Esophagus mucosa (tissue), 1 donor: ENCODE results near the gene ERG. TPM values are rescaled to one million over a fixed set of nuclear protein-coding genes. Genes with fewer than 3 reads are reported as not detected.

ENCODE experiments used
- ATAC-seq: fragments of 200-7000 bp; cut with Tn5 transposase; one replicate; pipeline ENCODE4 v1.9.1; 2020
- total RNA-seq: library from RNA; stranded (reverse); gene quantifications from one replicate; pipeline ENCODE4 v1.2.4, GENCODE V29; 2023
- donor health status: DM: yes; HTN: yes; CAD: no.

Gene ERG
- total RNA-seq, 1 donor from 2014 or later, result 5.1 TPM

GRCh38 chr21:38355992-38356781 lies 142.1 kb downstream of the ERG start:
- ATAC-seq, result peak; percentile 80

- no peak for ATAC-seq
Observed at GRCh38 chr21:38355353-38355752, 142.9 kb downstream of the ERG start.

- no peak for ATAC-seq
Observed at GRCh38 chr21:38354746-38355145, 143.5 kb downstream of the ERG start.

- ATAC-seq, result no peak
Observed at GRCh38 chr21:38354231-38354630, 144.0 kb downstream of the ERG start.

GRCh38 chr21:38352536-38353219 lies 145.6 kb downstream of the ERG start:
- peak; percentile 48 for ATAC-seq

- peak; percentile 65 for ATAC-seq
Observed at GRCh38 chr21:38351961-38352521, 146.2 kb downstream of the ERG start.

- ATAC-seq, result no peak
Observed at GRCh38 chr21:38351176-38351959, 146.9 kb downstream of the ERG start.

- no peak for ATAC-seq
Observed at GRCh38 chr21:38350684-38351083, 147.6 kb downstream of the ERG start.

GRCh38 chr21:38349977-38350376 lies 148.3 kb downstream of the ERG start:
- ATAC-seq, result no peak

GRCh38 chr21:38349111-38349746 lies 149.0 kb downstream of the ERG start:
- ATAC-seq, result no peak

GRCh38 chr21:38346286-38346685 lies 152.0 kb downstream of the ERG start:
- peak; percentile 25 for ATAC-seq

- ATAC-seq, result peak; percentile 88
Observed at GRCh38 chr21:38343691-38344090, 154.6 kb downstream of the ERG start.

- ATAC-seq, result no peak
Observed at GRCh38 chr21:38342739-38343138, 155.5 kb downstream of the ERG start.

GRCh38 chr21:38341546-38342012 lies 156.7 kb downstream of the ERG start:
- ATAC-seq, result no peak

- ATAC-seq, result no peak
Observed at GRCh38 chr21:38340131-38340530, 158.1 kb downstream of the ERG start.

GRCh38 chr21:38337793-38338192 lies 160.5 kb downstream of the ERG start:
- peak; percentile 80 for ATAC-seq

- no peak for ATAC-seq
Observed at GRCh38 chr21:38334866-38335265, 163.4 kb downstream of the ERG start.

GRCh38 chr21:38333301-38334272 lies 164.7 kb downstream of the ERG start:
- no peak for ATAC-seq

- ATAC-seq, result no peak
Observed at GRCh38 chr21:38330666-38331065, 167.6 kb downstream of the ERG start.
